Activated naive CD4-positive, alpha-beta T cell treated with anti-CD3 and anti-CD28 coated beads, Interleukin-2, amount 50 U/mL, for 24 hours (primary cell): ENCODE results near the gene LRRC28.
"Not testable (repeated sequence)": the region's sequence is repeated elsewhere in the genome, so short reads cannot be mapped to it uniquely, and the experiment has no call there.

Source experiments
- H3K27ac Mint-ChIP-seq: one replicate; pipeline ENCODE4 v1.8.0; 2021; ENCODE audit warnings: mild to moderate bottlenecking, mixed read lengths
- H3K27me3 Mint-ChIP-seq: one replicate; pipeline ENCODE4 v1.8.0; 2021; ENCODE audit warnings: mixed read lengths
- H3K36me3 Mint-ChIP-seq: one replicate; pipeline ENCODE4 v1.8.0; 2021; ENCODE audit warnings: mixed read lengths
- H3K4me1 Mint-ChIP-seq: one replicate; pipeline ENCODE4 v1.8.0; 2021; ENCODE audit warnings: mixed read lengths
- H3K4me3 Mint-ChIP-seq: one replicate; pipeline ENCODE4 v1.8.0; 2021; ENCODE audit warnings: mild to moderate bottlenecking, mixed read lengths
- H3K9me3 Mint-ChIP-seq: one replicate; pipeline ENCODE4 v1.8.0; 2021; ENCODE audit warnings: mixed read lengths

The LRRC28 gene

DNA sequence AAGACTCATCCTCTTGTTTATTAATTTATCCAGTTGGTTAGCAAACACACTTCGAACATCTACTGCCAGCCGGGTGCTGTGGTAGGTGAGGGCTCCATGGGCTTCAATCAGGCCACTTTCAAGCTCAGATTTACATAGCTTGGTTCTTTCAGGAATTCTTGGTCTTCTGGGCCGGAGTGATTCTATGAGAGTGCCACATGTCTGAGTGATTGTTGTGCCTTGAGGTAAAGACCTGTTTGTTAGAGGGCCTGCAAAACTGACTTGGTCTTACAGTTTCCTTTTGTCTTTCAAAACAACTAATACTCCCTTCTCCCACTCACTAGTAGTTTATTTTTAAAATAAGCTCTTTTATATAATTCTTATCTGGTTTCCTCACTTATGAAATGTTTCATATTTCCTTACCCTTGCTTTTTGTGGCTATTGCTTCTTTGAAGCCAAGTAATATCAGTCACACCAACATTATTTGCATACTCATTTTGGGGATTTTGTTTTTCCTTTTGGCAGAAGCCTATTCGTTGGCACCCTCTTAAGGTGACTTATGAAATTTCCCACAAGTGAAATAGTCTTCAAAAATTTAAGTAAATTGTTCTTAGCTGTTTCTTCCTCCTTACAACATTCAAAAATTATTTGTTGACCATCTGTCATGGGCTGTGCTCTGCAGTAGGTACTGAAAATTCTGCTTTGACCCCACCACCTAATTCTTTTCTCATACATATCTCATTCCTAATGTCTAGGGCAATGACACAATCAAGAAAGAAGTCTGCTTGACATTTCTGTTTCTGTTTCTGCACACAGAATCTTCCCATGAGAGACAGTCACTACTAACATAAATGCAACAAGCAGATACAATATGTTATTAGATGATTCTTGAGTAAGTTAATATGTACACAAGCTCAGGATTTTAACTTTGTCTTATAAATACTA is 120.2 kb downstream of the LRRC28 start:
- peaks cover 20% of the 10 kb centered on the region for H3K9me3 Mint-ChIP-seq
- H3K27me3 Mint-ChIP-seq = no peaks in the 10 kb centered on the region
- H3K4me1 Mint-ChIP-seq = peaks cover 16% of the 10 kb centered on the region
- H3K4me3 Mint-ChIP-seq = no peak overlapping the region
- H3K36me3 Mint-ChIP-seq = peaks cover 22% of the 10 kb centered on the region
- peak overlapping the region; percentile 69 for H3K27ac Mint-ChIP-seq

DNA sequence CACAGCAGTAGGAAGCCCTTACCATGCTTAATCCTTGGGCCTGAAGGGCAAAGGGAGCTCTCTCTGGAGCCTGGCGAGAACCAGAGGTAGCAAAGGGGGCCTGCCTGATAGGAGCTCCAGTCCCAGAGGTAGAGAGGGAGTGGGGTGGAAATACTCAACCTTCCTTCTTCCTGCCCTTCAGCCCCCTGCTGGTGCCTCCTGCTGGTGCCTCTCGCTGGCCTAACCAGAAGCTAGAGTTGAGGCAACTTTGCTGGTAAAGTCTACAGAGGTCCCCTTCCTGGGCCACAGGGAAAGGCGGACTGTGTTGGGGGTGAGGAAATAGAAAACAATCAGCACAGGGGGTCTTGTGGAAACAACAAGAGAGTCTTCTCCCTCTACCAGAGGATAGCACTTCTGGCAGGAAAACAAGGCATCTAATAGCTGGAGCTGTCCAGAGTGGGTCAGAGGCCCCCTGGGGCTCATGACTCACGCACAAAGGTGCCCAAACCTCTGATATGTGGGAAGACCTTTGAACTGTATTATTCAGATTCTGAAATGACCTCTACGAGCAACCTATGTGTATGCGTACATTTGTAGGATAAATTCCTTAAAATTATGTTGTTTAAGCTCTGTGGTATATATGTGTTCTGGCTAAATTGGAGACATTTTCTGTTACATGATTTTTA is 133.9 kb downstream of the LRRC28 start:
- Mint-ChIP-seq H3K36me3 (peaks cover 12% of the 10 kb centered on the region), H3K4me1 (peaks cover 41% of the 10 kb centered on the region), H3K27ac (no peak overlapping the region), H3K9me3 (no peaks in the 10 kb centered on the region), H3K4me3 (no peak overlapping the region), H3K27me3 (no peaks in the 10 kb centered on the region)

DNA sequence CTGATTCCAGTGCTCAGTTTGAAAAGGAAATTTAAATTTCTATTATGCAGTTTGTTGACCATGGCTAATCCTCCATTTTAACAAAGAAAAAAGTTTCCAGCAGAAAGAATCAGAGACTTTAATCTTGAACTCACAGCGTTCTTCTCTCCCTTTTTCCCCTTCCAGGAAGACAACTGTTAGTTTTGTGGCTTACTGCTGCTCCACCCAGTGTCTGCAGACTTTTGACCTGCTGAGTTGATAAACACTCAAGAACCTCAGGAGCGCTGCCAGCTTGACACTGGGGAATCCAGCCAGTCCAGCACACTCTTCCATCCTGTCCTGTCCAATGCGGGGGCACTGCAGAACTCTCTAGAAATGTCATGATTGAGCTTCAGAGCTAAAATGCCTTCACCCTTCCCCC is 134.6 kb downstream of the LRRC28 start:
- H3K9me3 Mint-ChIP-seq = no peaks in the 10 kb centered on the region
- H3K27ac Mint-ChIP-seq = peak overlapping the region; percentile 26
- no peaks in the 10 kb centered on the region for H3K27me3 Mint-ChIP-seq
- peaks cover 40% of the 10 kb centered on the region for H3K4me1 Mint-ChIP-seq
- H3K36me3 Mint-ChIP-seq = peaks cover 11% of the 10 kb centered on the region
- peak overlapping the region; percentile 33 for H3K4me3 Mint-ChIP-seq

DNA sequence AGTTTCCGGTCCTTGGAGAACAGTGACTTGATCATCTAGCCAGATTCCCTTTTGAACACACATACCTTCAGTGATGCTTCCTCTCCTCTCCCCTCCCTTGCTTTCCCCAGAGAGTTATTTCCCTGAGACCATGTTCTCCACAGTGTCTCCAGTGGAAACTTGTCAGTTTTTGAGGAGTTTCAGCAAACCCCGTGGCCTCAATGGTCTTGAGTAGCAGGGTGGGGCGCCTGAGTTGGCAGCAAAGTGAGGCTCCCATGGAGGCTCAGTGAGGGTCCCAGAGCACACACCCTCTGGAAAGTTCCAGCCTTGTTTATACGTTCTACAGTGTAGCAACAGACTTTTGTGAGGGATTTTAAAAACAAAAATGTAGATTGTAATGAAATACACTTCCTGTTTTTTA is 135.1 kb downstream of the LRRC28 start:
- Mint-ChIP-seq H3K4me3 (peak overlapping the region; percentile 33), H3K9me3 (no peaks in the 10 kb centered on the region), H3K36me3 (peaks cover 7% of the 10 kb centered on the region), H3K27ac (peak overlapping the region; percentile 60), H3K27me3 (no peaks in the 10 kb centered on the region), H3K4me1 (peaks cover 36% of the 10 kb centered on the region)

DNA sequence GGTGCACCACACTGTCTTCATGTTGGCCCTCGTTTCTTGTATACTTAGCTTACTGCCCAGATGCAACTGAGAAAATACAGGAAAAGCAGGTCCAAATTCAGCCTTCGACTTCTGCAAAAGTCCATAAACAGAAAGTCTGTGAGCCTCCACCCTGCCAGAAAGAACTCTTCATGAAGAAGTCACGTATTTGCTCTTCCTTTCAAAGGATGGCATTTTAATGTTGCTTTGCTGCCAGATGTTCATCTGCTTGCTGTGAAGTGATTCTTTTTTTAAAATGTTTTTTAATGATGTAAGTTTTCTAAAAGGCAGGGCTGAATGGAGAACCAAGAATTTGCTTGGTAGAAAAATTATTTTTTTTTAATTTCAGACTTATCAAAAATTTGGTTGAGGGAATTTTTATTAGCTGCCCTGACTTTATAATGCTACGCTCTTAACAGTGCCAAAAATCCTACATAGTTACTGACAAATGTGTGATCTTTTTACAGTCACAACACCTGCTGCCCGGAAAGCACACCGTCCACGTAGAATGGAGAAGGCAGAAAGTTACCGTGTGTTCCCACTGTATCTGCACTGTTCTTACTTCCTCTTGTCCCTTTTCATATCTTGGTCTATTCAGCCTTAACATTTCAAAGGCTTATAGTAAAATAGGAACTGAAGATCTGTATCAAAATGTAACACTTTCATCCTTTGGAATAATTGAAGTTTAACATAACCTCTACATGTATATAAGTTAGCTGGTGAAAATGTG is 136.3 kb downstream of the LRRC28 start:
- H3K4me3 Mint-ChIP-seq = no peak overlapping the region
- no peak overlapping the region for H3K27ac Mint-ChIP-seq
- peaks cover 40% of the 10 kb centered on the region for H3K4me1 Mint-ChIP-seq
- H3K36me3 Mint-ChIP-seq = peaks cover 10% of the 10 kb centered on the region
- H3K9me3 Mint-ChIP-seq = peaks cover 9% of the 10 kb centered on the region
- no peaks in the 10 kb centered on the region for H3K27me3 Mint-ChIP-seq

DNA sequence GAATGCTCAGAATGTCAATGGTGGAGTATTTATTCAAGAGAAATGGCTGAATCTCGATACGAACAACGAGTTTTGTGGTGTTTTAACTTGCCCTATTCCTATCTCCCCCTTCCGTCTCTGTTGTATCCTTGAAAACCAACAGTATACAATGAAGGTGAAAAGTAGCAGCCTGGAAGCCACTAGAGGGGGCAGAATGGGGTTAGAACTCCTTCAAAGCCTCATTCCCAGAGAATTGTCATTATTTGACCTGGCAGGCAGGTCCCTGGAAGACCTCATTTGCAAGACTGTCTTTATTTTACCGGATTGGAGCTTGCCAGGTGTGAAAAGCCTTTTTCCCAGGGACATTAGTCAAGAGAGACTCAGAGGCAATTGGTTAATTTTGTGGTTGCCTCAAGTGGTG is 139.4 kb downstream of the LRRC28 start:
- Mint-ChIP-seq H3K4me3 (no peak overlapping the region), H3K36me3 (peaks cover 14% of the 10 kb centered on the region), H3K27me3 (no peaks in the 10 kb centered on the region), H3K4me1 (peaks cover 36% of the 10 kb centered on the region), H3K27ac (no peak overlapping the region), H3K9me3 (peaks cover 28% of the 10 kb centered on the region)

DNA sequence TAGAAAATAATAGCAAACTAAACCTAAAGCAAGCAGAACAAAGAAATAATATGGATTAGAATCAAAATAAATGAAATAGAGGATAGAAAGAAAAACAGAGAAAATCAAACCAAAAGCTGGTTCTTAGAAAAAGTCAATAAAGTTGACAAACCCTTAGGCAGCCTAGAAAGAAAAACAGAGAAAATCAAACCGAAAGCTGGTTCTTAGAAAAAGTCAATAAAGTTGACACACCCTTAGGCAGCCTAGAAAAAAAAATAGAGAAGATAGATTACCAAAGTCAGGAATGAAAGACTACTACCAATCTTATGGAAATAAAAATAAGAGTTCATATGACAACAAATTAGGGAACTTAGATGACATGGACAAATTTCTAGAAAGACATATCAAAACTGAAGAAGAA is 142.4 kb downstream of the LRRC28 start:
- peaks cover 11% of the 10 kb centered on the region for H3K36me3 Mint-ChIP-seq
- H3K27me3 Mint-ChIP-seq = no peaks in the 10 kb centered on the region
- no peak overlapping the region for H3K4me3 Mint-ChIP-seq
- H3K4me1 Mint-ChIP-seq = peaks cover 15% of the 10 kb centered on the region
- H3K27ac Mint-ChIP-seq = no peak overlapping the region
- H3K9me3 Mint-ChIP-seq = peaks cover 28% of the 10 kb centered on the region

- Mint-ChIP-seq H3K27me3 (no peaks in the 10 kb centered on the region), H3K4me1 (peaks cover 18% of the 10 kb centered on the region), H3K9me3 (peaks cover 28% of the 10 kb centered on the region), H3K4me3 (no peak overlapping the region), H3K36me3 (peaks cover 8% of the 10 kb centered on the region), H3K27ac (no peak overlapping the region)
These were observed 145.1 kb downstream of the LRRC28 start for GRCh38 chr15:99396375-99396774.

DNA sequence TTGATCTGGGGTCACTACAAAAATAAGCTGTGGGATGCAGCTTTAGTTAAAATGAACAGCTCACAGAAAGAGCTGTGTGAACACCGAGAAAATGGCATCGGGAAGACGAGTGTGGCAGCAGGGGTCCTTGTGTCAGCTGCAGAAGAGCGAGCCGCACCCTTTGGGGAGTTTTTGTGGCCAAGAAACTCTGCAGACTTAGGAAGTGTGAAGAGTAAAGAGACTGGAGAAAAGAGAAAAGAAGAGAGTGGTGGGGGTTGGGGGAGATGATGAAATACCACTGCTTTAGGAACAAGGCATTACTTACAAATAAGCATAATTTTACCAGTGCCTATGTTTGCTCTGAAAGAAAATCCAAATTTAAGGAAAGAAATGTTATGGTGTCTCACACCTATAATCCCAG is 147.8 kb downstream of the LRRC28 start:
- Mint-ChIP-seq H3K36me3 (no peaks in the 10 kb centered on the region), H3K4me3 (no peak overlapping the region), H3K27ac (peak overlapping the region; percentile 23), H3K4me1 (peaks cover 3% of the 10 kb centered on the region), H3K9me3 (peaks cover 8% of the 10 kb centered on the region), H3K27me3 (no peaks in the 10 kb centered on the region)

DNA sequence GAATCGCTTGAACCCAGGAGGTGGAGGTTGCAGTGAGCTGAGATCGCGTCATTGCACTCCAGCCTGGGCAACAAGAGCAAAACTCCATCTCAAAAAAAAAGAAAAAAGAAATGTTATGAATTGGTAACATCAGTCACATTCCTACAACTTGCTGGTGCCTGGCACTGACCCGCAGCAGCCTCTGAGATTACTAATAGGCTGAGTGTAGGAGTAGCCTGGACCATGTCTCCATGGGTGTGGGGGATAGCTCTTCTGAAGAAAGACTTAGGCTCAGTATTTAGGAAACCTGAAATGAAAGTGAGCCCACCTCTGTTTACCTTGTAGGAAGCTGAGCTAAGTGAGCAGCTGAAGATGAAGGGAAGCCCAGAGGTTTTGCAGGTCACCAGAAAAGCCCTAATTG is 148.3 kb downstream of the LRRC28 start:
- Mint-ChIP-seq H3K27me3 (no peaks in the 10 kb centered on the region), H3K9me3 (peaks cover 4% of the 10 kb centered on the region), H3K36me3 (no peaks in the 10 kb centered on the region), H3K4me1 (peaks cover 3% of the 10 kb centered on the region), H3K27ac (no peak overlapping the region), H3K4me3 (no peak overlapping the region)

- H3K36me3 Mint-ChIP-seq, H3K4me1 Mint-ChIP-seq, H3K27ac Mint-ChIP-seq, H3K9me3 Mint-ChIP-seq, H3K27me3 Mint-ChIP-seq, H3K4me3 Mint-ChIP-seq: not testable (repeated sequence)
These were observed 149.9 kb downstream of the LRRC28 start for GRCh38 chr15:99401216-99401615.

DNA sequence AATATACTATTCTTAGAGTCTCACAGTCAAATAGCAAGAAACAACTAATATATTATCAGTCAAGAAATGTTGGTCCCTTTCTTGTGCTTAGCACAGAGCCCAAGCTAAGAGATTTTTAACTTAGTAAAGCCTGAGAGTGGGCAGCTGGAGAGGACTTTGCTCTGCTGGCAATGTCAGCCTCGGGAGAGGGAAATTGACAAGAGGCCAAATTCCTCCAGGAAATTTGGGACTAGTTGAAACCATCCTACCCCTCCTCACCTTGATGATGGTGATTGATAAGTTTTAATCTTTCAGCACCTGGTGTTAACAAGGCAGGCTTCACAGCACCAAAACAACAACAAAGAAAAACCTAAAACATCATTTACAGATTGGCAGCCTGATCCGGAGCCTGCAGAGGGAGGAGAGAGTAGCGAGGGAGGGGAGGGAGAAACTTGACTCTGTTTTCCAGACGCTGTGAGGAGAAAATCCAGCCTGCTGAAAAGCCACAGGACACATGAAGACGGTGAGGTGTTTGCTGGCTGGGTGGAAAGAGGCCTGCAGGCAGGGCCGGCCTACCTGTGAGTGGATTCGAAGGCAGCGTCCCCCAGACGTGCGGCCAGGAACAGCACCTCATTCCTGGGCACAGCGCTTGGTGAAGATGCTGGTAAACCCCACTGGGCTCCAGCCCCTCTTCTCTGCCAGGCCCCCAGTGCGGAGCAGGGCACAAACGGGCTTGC is 150.9 kb downstream of the LRRC28 start:
- H3K9me3 Mint-ChIP-seq = no peaks in the 10 kb centered on the region
- no peak overlapping the region for H3K4me3 Mint-ChIP-seq
- no peaks in the 10 kb centered on the region for H3K27me3 Mint-ChIP-seq
- H3K4me1 Mint-ChIP-seq = peaks cover 9% of the 10 kb centered on the region
- H3K27ac Mint-ChIP-seq = no peak overlapping the region
- H3K36me3 Mint-ChIP-seq = no peaks in the 10 kb centered on the region

GRCh38 chr15:99403597-99403996 is 152.3 kb downstream of the LRRC28 start:
- no peaks in the 10 kb centered on the region for H3K27me3 Mint-ChIP-seq
- H3K4me3 Mint-ChIP-seq = no peak overlapping the region
- H3K4me1 Mint-ChIP-seq = peaks cover 23% of the 10 kb centered on the region
- H3K9me3 Mint-ChIP-seq = no peaks in the 10 kb centered on the region
- H3K36me3 Mint-ChIP-seq = no peaks in the 10 kb centered on the region
- no peak overlapping the region for H3K27ac Mint-ChIP-seq

GRCh38 chr15:99404454-99404853 is 153.2 kb downstream of the LRRC28 start:
- Mint-ChIP-seq H3K27ac (peak overlapping the region; percentile 17), H3K27me3 (no peaks in the 10 kb centered on the region), H3K9me3 (no peaks in the 10 kb centered on the region), H3K4me1 (peaks cover 28% of the 10 kb centered on the region), H3K36me3 (no peaks in the 10 kb centered on the region), H3K4me3 (no peak overlapping the region)

- Mint-ChIP-seq H3K4me3 (no peak overlapping the region), H3K27me3 (no peaks in the 10 kb centered on the region), H3K36me3 (no peaks in the 10 kb centered on the region), H3K27ac (no peak overlapping the region), H3K4me1 (peaks cover 28% of the 10 kb centered on the region), H3K9me3 (no peaks in the 10 kb centered on the region)
These were observed 154.8 kb downstream of the LRRC28 start for GRCh38 chr15:99406120-99406519.
